ENCODE data around the gene TPBGL. TPM values are rescaled to one million over a fixed set of nuclear protein-coding genes. Genes with fewer than 3 reads are reported as not detected.

TPBGL gene
- total and polyA plus RNA-seq, 2 experiments from 2014 or later = 0.08 to 0.21 TPM

DNA sequence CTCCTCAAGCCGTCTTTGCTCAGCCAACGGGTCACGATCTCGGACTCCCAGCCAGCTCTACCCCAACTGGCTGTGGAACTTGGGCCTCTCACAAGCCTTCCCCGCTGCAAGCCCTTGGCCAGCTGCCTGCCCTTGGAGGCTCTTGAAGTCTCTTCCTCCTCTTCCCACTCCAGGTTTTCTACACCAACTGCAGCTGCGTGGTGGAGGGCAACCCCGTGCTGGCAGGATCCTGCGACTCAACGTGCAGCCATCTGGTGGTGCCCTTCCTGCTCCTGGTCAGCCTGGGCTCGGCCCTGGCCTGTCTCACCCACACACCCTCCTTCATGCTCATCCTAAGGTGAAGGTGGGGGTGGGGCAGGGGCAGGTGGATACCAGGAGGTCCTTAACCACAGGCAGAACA is 40.5 kb upstream of the TPBGL start:
- no peak overlapping the region for H3K4me3 Mint-ChIP-seq
- no peaks in the 10 kb centered on the region for H4K20me1 ChIP-seq (replicated peaks; ENCODE audit: insufficient read depth)
- H3K4me1 ChIP-seq (ENCODE audit: insufficient read depth) = peaks cover 7% of the 10 kb centered on the region
- no peaks in the 10 kb centered on the region for H3K9me2 ChIP-seq (ENCODE audit: insufficient read depth)
- H2AFZ ChIP-seq = no peak overlapping the region
- DNase-seq (ENCODE audit: low spot score) (no peak), ATAC-seq (no peak)
- H3K9me3 Mint-ChIP-seq = no peaks in the 10 kb centered on the region
- no peaks in the 10 kb centered on the region for H3K36me3 Mint-ChIP-seq (ENCODE audit: low read depth)
- H3K4me1 Mint-ChIP-seq = peaks cover 12% of the 10 kb centered on the region
- no peaks in the 10 kb centered on the region for H3F3A ChIP-seq (replicated peaks; ENCODE audit: low read depth)
- H3K27ac ChIP-seq (ENCODE audit: low read depth) = no peak overlapping the region
- TF ChIP-seq ZNF114 (CRISPR knock-in tag; IDR thresholded peaks at IDR 0.05) = no peak
- no peak for TF ChIP-seq EZH2phosphoT487 (IDR thresholded peaks at IDR 0.05; ENCODE audit: unreplicated experiment)
- no peak for TF ChIP-seq JUNB (IDR thresholded peaks at IDR 0.05; ENCODE audit: unreplicated experiment)
- TF ChIP-seq, protein P1, sequence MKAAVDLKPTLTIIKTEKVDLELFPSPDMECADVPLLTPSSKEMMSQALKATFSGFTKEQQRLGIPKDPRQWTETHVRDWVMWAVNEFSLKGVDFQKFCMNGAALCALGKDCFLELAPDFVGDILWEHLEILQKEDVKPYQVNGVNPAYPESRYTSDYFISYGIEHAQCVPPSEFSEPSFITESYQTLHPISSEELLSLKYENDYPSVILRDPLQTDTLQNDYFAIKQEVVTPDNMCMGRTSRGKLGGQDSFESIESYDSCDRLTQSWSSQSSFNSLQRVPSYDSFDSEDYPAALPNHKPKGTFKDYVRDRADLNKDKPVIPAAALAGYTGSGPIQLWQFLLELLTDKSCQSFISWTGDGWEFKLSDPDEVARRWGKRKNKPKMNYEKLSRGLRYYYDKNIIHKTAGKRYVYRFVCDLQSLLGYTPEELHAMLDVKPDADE (IDR thresholded peaks at IDR 0.05) = no peak
- no peak for TF ChIP-seq EZH2 (IDR thresholded peaks at IDR 0.05; ENCODE audit: low read depth, unreplicated experiment)
- TF ChIP-seq, protein P2, sequence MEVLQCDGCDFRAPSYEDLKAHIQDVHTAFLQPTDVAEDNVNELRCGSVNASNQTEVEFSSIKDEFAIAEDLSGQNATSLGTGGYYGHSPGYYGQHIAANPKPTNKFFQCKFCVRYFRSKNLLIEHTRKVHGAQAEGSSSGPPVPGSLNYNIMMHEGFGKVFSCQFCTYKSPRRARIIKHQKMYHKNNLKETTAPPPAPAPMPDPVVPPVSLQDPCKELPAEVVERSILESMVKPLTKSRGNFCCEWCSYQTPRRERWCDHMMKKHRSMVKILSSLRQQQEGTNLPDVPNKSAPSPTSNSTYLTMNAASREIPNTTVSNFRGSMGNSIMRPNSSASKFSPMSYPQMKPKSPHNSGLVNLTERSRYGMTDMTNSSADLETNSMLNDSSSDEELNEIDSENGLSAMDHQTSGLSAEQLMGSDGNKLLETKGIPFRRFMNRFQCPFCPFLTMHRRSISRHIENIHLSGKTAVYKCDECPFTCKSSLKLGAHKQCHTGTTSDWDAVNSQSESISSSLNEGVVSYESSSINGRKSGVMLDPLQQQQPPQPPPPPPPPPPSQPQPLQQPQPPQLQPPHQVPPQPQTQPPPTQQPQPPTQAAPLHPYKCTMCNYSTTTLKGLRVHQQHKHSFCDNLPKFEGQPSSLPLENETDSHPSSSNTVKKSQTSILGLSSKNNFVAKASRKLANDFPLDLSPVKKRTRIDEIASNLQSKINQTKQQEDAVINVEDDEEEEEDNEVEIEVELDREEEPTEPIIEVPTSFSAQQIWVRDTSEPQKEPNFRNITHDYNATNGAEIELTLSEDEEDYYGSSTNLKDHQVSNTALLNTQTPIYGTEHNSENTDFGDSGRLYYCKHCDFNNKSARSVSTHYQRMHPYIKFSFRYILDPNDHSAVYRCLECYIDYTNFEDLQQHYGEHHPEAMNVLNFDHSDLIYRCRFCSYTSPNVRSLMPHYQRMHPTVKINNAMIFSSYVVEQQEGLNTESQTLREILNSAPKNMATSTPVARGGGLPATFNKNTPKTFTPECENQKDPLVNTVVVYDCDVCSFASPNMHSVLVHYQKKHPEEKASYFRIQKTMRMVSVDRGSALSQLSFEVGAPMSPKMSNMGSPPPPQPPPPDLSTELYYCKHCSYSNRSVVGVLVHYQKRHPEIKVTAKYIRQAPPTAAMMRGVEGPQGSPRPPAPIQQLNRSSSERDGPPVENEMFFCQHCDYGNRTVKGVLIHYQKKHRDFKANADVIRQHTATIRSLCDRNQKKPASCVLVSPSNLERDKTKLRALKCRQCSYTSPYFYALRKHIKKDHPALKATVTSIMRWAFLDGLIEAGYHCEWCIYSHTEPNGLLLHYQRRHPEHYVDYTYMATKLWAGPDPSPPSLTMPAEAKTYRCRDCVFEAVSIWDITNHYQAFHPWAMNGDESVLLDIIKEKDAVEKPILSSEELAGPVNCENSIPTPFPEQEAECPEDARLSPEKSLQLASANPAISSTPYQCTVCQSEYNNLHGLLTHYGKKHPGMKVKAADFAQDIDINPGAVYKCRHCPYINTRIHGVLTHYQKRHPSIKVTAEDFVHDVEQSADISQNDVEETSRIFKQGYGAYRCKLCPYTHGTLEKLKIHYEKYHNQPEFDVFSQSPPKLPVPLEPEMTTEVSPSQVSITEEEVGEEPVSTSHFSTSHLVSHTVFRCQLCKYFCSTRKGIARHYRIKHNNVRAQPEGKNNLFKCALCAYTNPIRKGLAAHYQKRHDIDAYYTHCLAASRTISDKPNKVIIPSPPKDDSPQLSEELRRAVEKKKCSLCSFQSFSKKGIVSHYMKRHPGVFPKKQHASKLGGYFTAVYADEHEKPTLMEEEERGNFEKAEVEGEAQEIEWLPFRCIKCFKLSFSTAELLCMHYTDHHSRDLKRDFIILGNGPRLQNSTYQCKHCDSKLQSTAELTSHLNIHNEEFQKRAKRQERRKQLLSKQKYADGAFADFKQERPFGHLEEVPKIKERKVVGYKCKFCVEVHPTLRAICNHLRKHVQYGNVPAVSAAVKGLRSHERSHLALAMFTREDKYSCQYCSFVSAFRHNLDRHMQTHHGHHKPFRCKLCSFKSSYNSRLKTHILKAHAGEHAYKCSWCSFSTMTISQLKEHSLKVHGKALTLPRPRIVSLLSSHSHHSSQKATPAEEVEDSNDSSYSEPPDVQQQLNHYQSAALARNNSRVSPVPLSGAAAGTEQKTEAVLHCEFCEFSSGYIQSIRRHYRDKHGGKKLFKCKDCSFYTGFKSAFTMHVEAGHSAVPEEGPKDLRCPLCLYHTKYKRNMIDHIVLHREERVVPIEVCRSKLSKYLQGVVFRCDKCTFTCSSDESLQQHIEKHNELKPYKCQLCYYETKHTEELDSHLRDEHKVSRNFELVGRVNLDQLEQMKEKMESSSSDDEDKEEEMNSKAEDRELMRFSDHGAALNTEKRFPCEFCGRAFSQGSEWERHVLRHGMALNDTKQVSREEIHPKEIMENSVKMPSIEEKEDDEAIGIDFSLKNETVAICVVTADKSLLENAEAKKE (CRISPR knock-in tag; IDR thresholded peaks at IDR 0.05) = no peak
- TF ChIP-seq, protein P3, sequence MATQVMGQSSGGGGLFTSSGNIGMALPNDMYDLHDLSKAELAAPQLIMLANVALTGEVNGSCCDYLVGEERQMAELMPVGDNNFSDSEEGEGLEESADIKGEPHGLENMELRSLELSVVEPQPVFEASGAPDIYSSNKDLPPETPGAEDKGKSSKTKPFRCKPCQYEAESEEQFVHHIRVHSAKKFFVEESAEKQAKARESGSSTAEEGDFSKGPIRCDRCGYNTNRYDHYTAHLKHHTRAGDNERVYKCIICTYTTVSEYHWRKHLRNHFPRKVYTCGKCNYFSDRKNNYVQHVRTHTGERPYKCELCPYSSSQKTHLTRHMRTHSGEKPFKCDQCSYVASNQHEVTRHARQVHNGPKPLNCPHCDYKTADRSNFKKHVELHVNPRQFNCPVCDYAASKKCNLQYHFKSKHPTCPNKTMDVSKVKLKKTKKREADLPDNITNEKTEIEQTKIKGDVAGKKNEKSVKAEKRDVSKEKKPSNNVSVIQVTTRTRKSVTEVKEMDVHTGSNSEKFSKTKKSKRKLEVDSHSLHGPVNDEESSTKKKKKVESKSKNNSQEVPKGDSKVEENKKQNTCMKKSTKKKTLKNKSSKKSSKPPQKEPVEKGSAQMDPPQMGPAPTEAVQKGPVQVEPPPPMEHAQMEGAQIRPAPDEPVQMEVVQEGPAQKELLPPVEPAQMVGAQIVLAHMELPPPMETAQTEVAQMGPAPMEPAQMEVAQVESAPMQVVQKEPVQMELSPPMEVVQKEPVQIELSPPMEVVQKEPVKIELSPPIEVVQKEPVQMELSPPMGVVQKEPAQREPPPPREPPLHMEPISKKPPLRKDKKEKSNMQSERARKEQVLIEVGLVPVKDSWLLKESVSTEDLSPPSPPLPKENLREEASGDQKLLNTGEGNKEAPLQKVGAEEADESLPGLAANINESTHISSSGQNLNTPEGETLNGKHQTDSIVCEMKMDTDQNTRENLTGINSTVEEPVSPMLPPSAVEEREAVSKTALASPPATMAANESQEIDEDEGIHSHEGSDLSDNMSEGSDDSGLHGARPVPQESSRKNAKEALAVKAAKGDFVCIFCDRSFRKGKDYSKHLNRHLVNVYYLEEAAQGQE (IDR thresholded peaks at IDR 0.05; ENCODE audit: unreplicated experiment) = no peak
- TF ChIP-seq CREB1 (CRISPR knock-in tag; IDR thresholded peaks at IDR 0.05; ENCODE audit: low read depth) = no peak
- no peak for TF ChIP-seq NANOG (IDR thresholded peaks at IDR 0.05; ENCODE audit: borderline replicate concordance)
- no peaks in the 10 kb centered on the region for H3K36me3 ChIP-seq (ENCODE audit: insufficient read depth)
- no peak overlapping the region for H3K4me2 ChIP-seq
- H3K27ac Mint-ChIP-seq = no peak overlapping the region
- no peaks in the 10 kb centered on the region for H3K27me3 ChIP-seq (ENCODE audit: insufficient read depth)
- H3K4me3 ChIP-seq = no peak overlapping the region
- H3K27me3 Mint-ChIP-seq (ENCODE audit: insufficient read depth, low read depth, poor library complexity) = peaks cover 13% of the 10 kb centered on the region
- H3K79me2 ChIP-seq (replicated peaks; ENCODE audit: insufficient read depth) = no peaks in the 10 kb centered on the region
